NB4 (cell line): ENCODE results near the gene HLCS.

ENCODE experiments used
- MYC ChIP-seq: IDR thresholded peaks from 2 replicates; pipeline ENCODE4 v1.6.1; 2011; ENCODE audit warnings: low read depth, low read length
- POLR2A ChIP-seq: IDR thresholded peaks from 2 replicates; pipeline ENCODE4 v1.6.1; 2011; ENCODE audit warnings: mild to moderate bottlenecking; ENCODE audit not compliant: insufficient read length; ENCODE audit errors: extremely low read depth
- TF ChIP-seq, protein P1 (sequence below): IDR thresholded peaks from one replicate; pipeline ENCODE4 v1.5.1; 2012; ENCODE audit warnings: low read depth, low read length
- TF ChIP-seq, protein P2 (sequence below): IDR thresholded peaks from 2 replicates; pipeline ENCODE4 v1.6.1; 2011; ENCODE audit warnings: low read depth, low read length

GRCh38 chr21:36708286-36709029, 258.0 kb downstream of the HLCS start:
- TF ChIP-seq, protein P1, sequence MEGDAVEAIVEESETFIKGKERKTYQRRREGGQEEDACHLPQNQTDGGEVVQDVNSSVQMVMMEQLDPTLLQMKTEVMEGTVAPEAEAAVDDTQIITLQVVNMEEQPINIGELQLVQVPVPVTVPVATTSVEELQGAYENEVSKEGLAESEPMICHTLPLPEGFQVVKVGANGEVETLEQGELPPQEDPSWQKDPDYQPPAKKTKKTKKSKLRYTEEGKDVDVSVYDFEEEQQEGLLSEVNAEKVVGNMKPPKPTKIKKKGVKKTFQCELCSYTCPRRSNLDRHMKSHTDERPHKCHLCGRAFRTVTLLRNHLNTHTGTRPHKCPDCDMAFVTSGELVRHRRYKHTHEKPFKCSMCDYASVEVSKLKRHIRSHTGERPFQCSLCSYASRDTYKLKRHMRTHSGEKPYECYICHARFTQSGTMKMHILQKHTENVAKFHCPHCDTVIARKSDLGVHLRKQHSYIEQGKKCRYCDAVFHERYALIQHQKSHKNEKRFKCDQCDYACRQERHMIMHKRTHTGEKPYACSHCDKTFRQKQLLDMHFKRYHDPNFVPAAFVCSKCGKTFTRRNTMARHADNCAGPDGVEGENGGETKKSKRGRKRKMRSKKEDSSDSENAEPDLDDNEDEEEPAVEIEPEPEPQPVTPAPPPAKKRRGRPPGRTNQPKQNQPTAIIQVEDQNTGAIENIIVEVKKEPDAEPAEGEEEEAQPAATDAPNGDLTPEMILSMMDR = no peak
- TF ChIP-seq POLR2A = no peak
- TF ChIP-seq, protein P2, sequence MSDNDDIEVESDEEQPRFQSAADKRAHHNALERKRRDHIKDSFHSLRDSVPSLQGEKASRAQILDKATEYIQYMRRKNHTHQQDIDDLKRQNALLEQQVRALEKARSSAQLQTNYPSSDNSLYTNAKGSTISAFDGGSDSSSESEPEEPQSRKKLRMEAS = no peak
- TF ChIP-seq MYC = no peak
